Testis (tissue), 3 donors: ENCODE data around the gene RNF144B. TPM values are rescaled to one million over a fixed set of nuclear protein-coding genes. Genes with fewer than 3 reads are reported as not detected.
A peak's percentile ranks its signal among the peaks of the same experiment; 100 is the strongest.

Experiments used
- DNase-seq: peaks from one replicate; pipeline ENCODE4 v3.0.0-alpha.2; 2019
- H3K27ac ChIP-seq, 2 donors: fragments of 200-600 bp; sonication (generic); one replicate each; pipeline ENCODE4 v1.5.1; 2019
- H3K27me3 ChIP-seq: fragments of 200-600 bp; sonication (generic); one replicate; pipeline ENCODE4 v1.5.1; 2019
- H3K36me3 ChIP-seq: fragments of 200-600 bp; sonication (generic); one replicate; pipeline ENCODE4 v1.5.1; 2017; ENCODE audit warnings: low read depth; ENCODE audit errors: missing control alignments
- H3K4me1 ChIP-seq: fragments of 200-600 bp; sonication (generic); one replicate; pipeline ENCODE4 v1.5.1; 2019
- H3K4me3 ChIP-seq, 2 donors: fragments of 200-600 bp; sonication (generic); one replicate each; pipeline ENCODE4 v1.5.1; 2017 to 2019
- H3K9me3 ChIP-seq: fragments of 200-600 bp; sonication (generic); one replicate; pipeline ENCODE4 v1.5.1; 2017
- CTCF ChIP-seq, 3 experiments: fragments of 450-650 bp in 2 of 3; fragments of 200-600 bp in 1 of 3; sonication (generic) in 1 of 3; IDR thresholded peaks; one replicate each; pipeline ENCODE4 v1.5.1; 2016 to 2019; ENCODE audit warnings: antibody characterized with exemption in 3 of 3, mild to moderate bottlenecking in 2 of 3, moderate library complexity in 1 of 3
- POLR2A ChIP-seq: fragments of 450-650 bp; IDR thresholded peaks from one replicate; pipeline ENCODE4 v1.6.1; 2017; ENCODE audit warnings: antibody characterized with exemption, mild to moderate bottlenecking, moderate library complexity
- WGBS, 2 donors: methylation state at CpG; one replicate each; pipeline ENCODE4 v1.1.5; 2018; 5-methylcytosine and 5-hydroxymethylcytosine counted together
- intact Hi-C: fragments of 100-400 bp; cut with DNase I; formaldehyde crosslinking; loops from one replicate; pipeline ENCODE4 v1.15.1; 2023; ENCODE audit warnings: low total_unique reads
- polyA plus RNA-seq: library from polyadenylated mRNA; stranded (reverse); fragments of 350-450 nt; fragmentation: Illumina TruSeq; extraction: RNeasy Lipid Tissue Mini Kit (QIAGEN cat#74804); gene quantifications from one replicate; pipeline ENCODE4 v1.2.3, GENCODE V29; 2014; ENCODE audit warnings: low read depth, low replicate concordance; ENCODE audit not compliant: insufficient read depth
- total RNA-seq, 2 donors: library from RNA; depleted of rRNA; stranded (reverse); fragments of >200 nt; gene quantifications; one replicate each; pipeline ENCODE4 v1.2.3, GENCODE V29; 2016

Gene RNF144B
- total and polyA plus RNA-seq, 3 donors from 2014 or later, result 6.1 to 6.3 (median 6.1) TPM

DNA sequence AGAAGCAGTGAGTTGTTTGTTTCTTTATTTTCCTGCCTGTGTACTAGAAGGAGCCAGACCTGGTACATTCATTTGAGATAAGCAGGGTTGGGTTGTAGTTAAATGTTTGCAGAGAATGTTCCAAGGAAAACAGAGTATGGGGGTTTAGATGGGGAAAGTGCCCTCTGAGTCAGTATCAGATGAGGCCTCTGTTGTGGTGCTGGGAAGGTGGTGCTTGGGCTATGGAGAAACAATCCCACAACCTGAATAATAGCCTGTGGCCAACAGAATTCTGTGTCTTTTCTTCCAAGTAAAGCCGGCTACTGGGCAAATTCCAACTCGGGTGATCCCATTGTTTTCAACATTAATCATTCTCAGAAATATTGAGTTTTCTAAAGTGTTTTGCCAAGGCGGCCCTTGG, 109.3 kb downstream of the RNF144B start:
- TF ChIP-seq POLR2A (no peak), CTCF (IDR thresholded peaks at IDR 0.05) (no peak)
- H3K4me3 ChIP-seq, result no peak overlapping the region
- H3K36me3 ChIP-seq, result no peaks in the 10 kb centered on the region
- H3K27me3 ChIP-seq, result no peaks in the 10 kb centered on the region
- WGBS, 2 donors, result 83 to 86% methylated on average over 3 of the region's 3 CpGs
- H3K27ac ChIP-seq, result no peak overlapping the region
- DNase-seq, result no peak
- intact Hi-C loops, result no loop called here
- no peaks in the 10 kb centered on the region for H3K9me3 ChIP-seq
- H3K4me1 ChIP-seq, result no peaks in the 10 kb centered on the region

- Histone ChIP-seq H3K9me3 (no peaks in the 10 kb centered on the region), H3K4me1 (no peaks in the 10 kb centered on the region), H3K4me3 (no peak overlapping the region), H3K27ac (no peak overlapping the region), H3K36me3 (no peaks in the 10 kb centered on the region), H3K27me3 (no peaks in the 10 kb centered on the region)
- intact Hi-C loops, result no loop called here
- 87 to 96% methylated on average over 2 of the region's 2 CpGs for WGBS, 2 donors
- TF ChIP-seq POLR2A, result no peak
- no peak for TF ChIP-seq CTCF (IDR thresholded peaks at IDR 0.05)
- no peak for DNase-seq
Measured at GRCh38 chr6:18497006-18497405, 109.9 kb downstream of the RNF144B start.

- Histone ChIP-seq H3K4me1 (no peaks in the 10 kb centered on the region), H3K9me3 (no peaks in the 10 kb centered on the region), H3K27me3 (no peaks in the 10 kb centered on the region), H3K27ac (no peak overlapping the region), H3K36me3 (no peaks in the 10 kb centered on the region), H3K4me3 (no peak overlapping the region)
- intact Hi-C loops, result no loop called here
- WGBS, 2 donors, result 36 to 79% methylated on average over 2 of the region's 2 CpGs
- DNase-seq, result no peak
- no peak for TF ChIP-seq CTCF (IDR thresholded peaks at IDR 0.05)
- TF ChIP-seq POLR2A, result no peak
Measured at GRCh38 chr6:18498408-18498807, 111.3 kb downstream of the RNF144B start.

- H3K9me3 ChIP-seq, result no peaks in the 10 kb centered on the region
- H3K36me3 ChIP-seq, result no peaks in the 10 kb centered on the region
- no peaks in the 10 kb centered on the region for H3K4me1 ChIP-seq
- no peak overlapping the region for H3K4me3 ChIP-seq
- WGBS, 2 donors, result 92 to 93% methylated on average over 12 of the region's 12 CpGs
- no peak overlapping the region for H3K27ac ChIP-seq
- no peaks in the 10 kb centered on the region for H3K27me3 ChIP-seq
- intact Hi-C loops, result loop anchor here (5.0 kb wide), 1 partner anchor 174 kb away; no protein-coding TSS in a partner anchor
- no peak for TF ChIP-seq CTCF (IDR thresholded peaks at IDR 0.05)
- TF ChIP-seq POLR2A, result no peak
- DNase-seq, result no peak
Measured at GRCh38 chr6:18500921-18501662, 113.9 kb downstream of the RNF144B start.

DNA sequence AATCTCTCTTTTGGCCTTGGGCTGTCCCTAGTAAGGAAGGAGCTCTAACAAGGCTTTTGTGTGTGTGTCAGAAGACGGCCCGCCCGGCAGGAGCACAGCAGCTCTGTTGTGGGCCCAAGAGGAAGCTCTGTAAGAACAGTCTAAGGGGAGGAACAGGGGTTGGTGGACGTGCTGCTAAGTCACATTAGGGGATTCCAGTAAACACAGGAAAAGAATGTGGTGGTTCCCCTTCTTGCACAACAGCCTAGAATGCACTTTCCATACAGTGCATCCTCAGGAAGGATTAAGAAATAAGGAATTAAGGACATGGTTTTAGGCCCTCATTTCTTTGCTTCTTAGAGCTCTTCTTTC, 114.5 kb downstream of the RNF144B start:
- H3K36me3 ChIP-seq, result no peaks in the 10 kb centered on the region
- H3K4me1 ChIP-seq, result no peaks in the 10 kb centered on the region
- WGBS, 2 donors, result 72 to 77% methylated on average over 4 of the region's 4 CpGs
- no peaks in the 10 kb centered on the region for H3K27me3 ChIP-seq
- H3K9me3 ChIP-seq, result no peaks in the 10 kb centered on the region
- TF ChIP-seq POLR2A (no peak), CTCF (IDR thresholded peaks at IDR 0.05) (no peak)
- intact Hi-C loops, result loop anchor here (5.0 kb wide), 1 partner anchor 174 kb away; no protein-coding TSS in a partner anchor
- H3K4me3 ChIP-seq, result no peak overlapping the region
- no peak overlapping the region for H3K27ac ChIP-seq
- DNase-seq, result peak; percentile 44
